Measurements from ENCODE around the gene FOXO4. TPM values are rescaled to one million over a fixed set of nuclear protein-coding genes. Genes with fewer than 3 reads are reported as not detected.

FOXO4 gene
- total RNA-seq, 1 experiment from 2014 or later, result 48.3 TPM

- no peaks in the 10 kb centered on the region; the same call in 1 of the 2 replicates for H3K27me3 Mint-ChIP-seq (ENCODE audit: low read depth)
- no peak for ATAC-seq
- H3K27ac Mint-ChIP-seq, result peak overlapping the region; percentile 39; the same call in 1 of the 2 replicates
- TF ChIP-seq MYBL2 (CRISPR knock-in tag; IDR thresholded peaks at IDR 0.05) (no peak), NFE2L1 (CRISPR knock-in tag; IDR thresholded peaks at IDR 0.05) (no peak), ATF3 (CRISPR knock-in tag; conservative IDR thresholded peaks at IDR 0.05) (no peak), ZNF317 (CRISPR knock-in tag; IDR thresholded peaks at IDR 0.05; ENCODE audit: borderline replicate concordance, low read depth) (no peak), HMGA2 (CRISPR knock-in tag; IDR thresholded peaks at IDR 0.05) (no peak), SOX15 (CRISPR knock-in tag; IDR thresholded peaks at IDR 0.05) (no peak), FOXK1 (CRISPR knock-in tag; IDR thresholded peaks at IDR 0.05) (no peak), ARID4B (CRISPR knock-in tag; IDR thresholded peaks at IDR 0.05; ENCODE audit: borderline replicate concordance) (no peak), PRDM15 (CRISPR knock-in tag; IDR thresholded peaks at IDR 0.05) (no peak), ETV6 (CRISPR knock-in tag; IDR thresholded peaks at IDR 0.05) (no peak), CTCF (IDR thresholded peaks at IDR 0.05) (no peak), ZNF423 (CRISPR knock-in tag; IDR thresholded peaks at IDR 0.05) (no peak)
- CTCF ChIA-PET, result no interaction called here
- POLR2A ChIA-PET, result interaction anchor here (0.6 kb wide), 1 partner anchor 87 kb away, joined by 3 read pairs; no protein-coding TSS in a partner anchor
- H3K36me3 Mint-ChIP-seq, result no peaks in the 10 kb centered on the region
- H3K9me3 Mint-ChIP-seq, result no peaks in the 10 kb centered on the region
- H3K4me1 Mint-ChIP-seq, result peaks cover 36% of the 10 kb centered on the region
- H3K4me3 Mint-ChIP-seq, result peak overlapping the region; percentile 99
- no peak for DNase-seq (ENCODE audit: low spot score)
These were observed 618 bp upstream of the FOXO4 start for GRCh38 chrX:71095033-71095432.

GRCh38 chrX:71095981-71096759 is 519 bp downstream of the FOXO4 start:
- DNase-seq (ENCODE audit: low spot score), result peak; percentile 24
- no peaks in the 10 kb centered on the region for H3K36me3 Mint-ChIP-seq
- ChIA-PET CTCF (no interaction called here), POLR2A (interaction anchor here (0.9 kb wide), 1 partner anchor 28 kb away, joined by 11 read pairs; the partner anchor contains the start of gene SNX12)
- peak overlapping the region; percentile 99 for H3K4me3 Mint-ChIP-seq
- peaks cover 43% of the 10 kb centered on the region for H3K4me1 Mint-ChIP-seq
- peak; percentile 24 for ATAC-seq
- H3K27me3 Mint-ChIP-seq (ENCODE audit: low read depth), result no peaks in the 10 kb centered on the region; the same call in 1 of the 2 replicates
- no peaks in the 10 kb centered on the region for H3K9me3 Mint-ChIP-seq
- peak overlapping the region; percentile 99 for H3K27ac Mint-ChIP-seq
- TF ChIP-seq KAT7 (CRISPR knock-in tag; IDR thresholded peaks at IDR 0.05; ENCODE audit: borderline replicate concordance) (no peak), AFF4 (CRISPR knock-in tag; IDR thresholded peaks at IDR 0.05; ENCODE audit: borderline replicate concordance) (no peak), ERG (CRISPR knock-in tag; IDR thresholded peaks at IDR 0.05) (no peak), ZNF671 (CRISPR knock-in tag; IDR thresholded peaks at IDR 0.05) (no peak), IRF1 (CRISPR knock-in tag; IDR thresholded peaks at IDR 0.05) (no peak), ZNF232 (CRISPR knock-in tag; IDR thresholded peaks at IDR 0.05) (no peak)
